Lower leg skin (tissue), 4 donors: ENCODE data around the gene COG2. TPM values are rescaled to one million over a fixed set of nuclear protein-coding genes. Genes with fewer than 3 reads are reported as not detected.
"Not testable (repeated sequence)": the region's sequence is repeated elsewhere in the genome, so short reads cannot be mapped to it uniquely, and the experiment has no call there.

Experiments
- DNase-seq, 2 donors: peaks; one replicate each; pipeline ENCODE4 v3.0.0-alpha.2; 2019; ENCODE audit warnings: low spot score in 2 of 2
- H3K4me3 ChIP-seq: fragments of 200-600 bp; sonication (generic); 2 replicates; pipeline ENCODE4 v1.5.1; 2017; ENCODE audit warnings: mild to moderate bottlenecking, low read depth; ENCODE audit not compliant: poor library complexity, severe bottlenecking
- CTCF ChIP-seq, 3 donors: fragments of 450-650 bp; IDR thresholded peaks; one replicate each; pipeline ENCODE4 v1.5.1; 2016; ENCODE audit warnings: antibody characterized with exemption in 3 of 3, mild to moderate bottlenecking in 3 of 3, moderate library complexity in 2 of 3
- POLR2A ChIP-seq, 2 donors: fragments of 450-650 bp; IDR thresholded peaks; one replicate each; pipeline ENCODE4 v1.6.1; 2016 to 2017; ENCODE audit warnings: antibody characterized with exemption in 2 of 2, mild to moderate bottlenecking in 1 of 2, moderate library complexity in 1 of 2
- WGBS, 2 donors: methylation state at CpG; one replicate each; pipeline ENCODE4 v1.1.5; 2018; 5-methylcytosine and 5-hydroxymethylcytosine counted together
- intact Hi-C: fragments of 100-400 bp; cut with DNase I; formaldehyde crosslinking; loops from one replicate; pipeline ENCODE4 v1.15.0; 2023; ENCODE audit warnings: low total_unique reads
- total RNA-seq, 4 donors: library from RNA; depleted of rRNA; stranded (reverse); fragments of >200 nt; gene quantifications; one replicate each; pipeline ENCODE4 v1.1.0, GENCODE V29; 2016

The COG2 gene
- total RNA-seq, 4 donors from 2014 or later = 16.9 to 25.4 (median 23.1) TPM

DNA sequence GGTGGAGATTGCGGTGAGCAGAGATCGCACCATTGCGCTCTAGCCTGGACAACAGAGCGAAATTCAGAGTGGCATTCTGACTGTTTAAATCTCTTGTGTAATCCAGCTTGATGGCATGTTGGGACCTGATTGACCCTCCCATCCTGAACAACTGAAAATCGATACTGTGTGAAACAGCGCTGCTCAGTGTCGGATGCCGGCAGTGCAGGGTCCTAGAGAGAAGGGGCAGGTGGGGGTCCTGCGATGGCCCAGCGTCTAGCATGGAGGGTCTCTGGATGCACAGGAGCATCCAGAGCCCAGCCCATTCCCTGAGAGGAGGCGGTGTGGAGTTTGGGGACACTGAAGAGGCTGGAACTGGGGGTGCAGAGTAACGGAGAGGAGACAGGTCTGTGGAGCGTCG, 55.8 kb downstream of the COG2 start:
- 89 to 92% methylated on average over 14 of the region's 14 CpGs for WGBS, 2 donors
- no peak for DNase-seq
- TF ChIP-seq POLR2A (IDR thresholded peaks at IDR 0.05) (no peak), CTCF (IDR thresholded peaks at IDR 0.05) (no peak)

DNA sequence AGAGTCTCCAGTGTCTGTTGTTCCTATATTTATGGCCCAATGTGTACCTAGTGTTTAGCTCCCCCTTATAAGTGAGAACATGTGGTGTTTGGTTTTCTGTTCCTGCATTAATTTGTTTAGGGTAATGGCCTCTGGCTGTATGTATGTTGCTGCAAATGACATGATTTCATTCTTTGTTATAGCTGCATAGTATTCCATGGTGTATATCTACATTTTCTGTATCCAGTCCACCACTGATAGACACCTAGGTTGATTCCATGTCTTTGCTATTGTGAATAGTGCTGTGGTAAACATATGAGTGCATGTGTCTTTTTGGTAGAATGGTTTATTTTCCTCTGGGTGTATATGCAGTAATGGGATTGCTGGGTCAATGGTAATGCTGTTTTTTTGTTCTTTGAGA, 56.7 kb downstream of the COG2 start:
- DNase-seq, H3K4me3 ChIP-seq, intact Hi-C loops: not testable (repeated sequence)

More for the DNA sequence above, 55.8 kb downstream of the COG2 start:
- H3K4me3 ChIP-seq = no peak overlapping the region
- intact Hi-C loops = no loop called here

DNA sequence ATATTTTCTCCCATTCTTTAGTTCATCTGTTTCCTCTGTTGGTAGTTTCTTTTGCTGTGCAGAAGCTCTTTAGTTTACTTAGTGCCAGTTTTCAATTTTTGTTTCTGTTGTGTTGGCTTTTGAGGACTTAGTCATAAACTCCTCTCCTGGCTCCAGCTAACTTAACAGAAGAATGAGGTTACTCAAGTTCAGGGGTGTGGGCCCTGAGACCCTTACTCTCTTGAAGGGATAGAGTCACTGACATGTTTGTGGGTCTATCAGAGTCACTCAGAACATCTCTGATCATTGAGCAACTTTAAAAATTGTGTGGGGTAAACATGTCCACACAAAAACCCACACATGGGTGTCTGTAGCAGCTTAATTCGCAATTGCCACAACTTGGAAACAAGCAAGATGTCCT, 57.4 kb downstream of the COG2 start:
- 89 to 94% methylated on average over 1 of the region's 1 CpG for WGBS, 2 donors
- DNase-seq = no peak
- TF ChIP-seq POLR2A (IDR thresholded peaks at IDR 0.05) = no peak
- no peak for TF ChIP-seq CTCF (IDR thresholded peaks at IDR 0.05)
- intact Hi-C loops = no loop called here
- no peak overlapping the region for H3K4me3 ChIP-seq

- H3K4me3 ChIP-seq = no peak overlapping the region
- intact Hi-C loops = no loop called here
- 91 to 92% methylated on average over 4 of the region's 4 CpGs for WGBS, 2 donors
- TF ChIP-seq CTCF (IDR thresholded peaks at IDR 0.05) (no peak), POLR2A (IDR thresholded peaks at IDR 0.05) (no peak)
- DNase-seq = no peak
Measured at GRCh38 chr1:230700132-230700531, 57.9 kb downstream of the COG2 start.

DNA sequence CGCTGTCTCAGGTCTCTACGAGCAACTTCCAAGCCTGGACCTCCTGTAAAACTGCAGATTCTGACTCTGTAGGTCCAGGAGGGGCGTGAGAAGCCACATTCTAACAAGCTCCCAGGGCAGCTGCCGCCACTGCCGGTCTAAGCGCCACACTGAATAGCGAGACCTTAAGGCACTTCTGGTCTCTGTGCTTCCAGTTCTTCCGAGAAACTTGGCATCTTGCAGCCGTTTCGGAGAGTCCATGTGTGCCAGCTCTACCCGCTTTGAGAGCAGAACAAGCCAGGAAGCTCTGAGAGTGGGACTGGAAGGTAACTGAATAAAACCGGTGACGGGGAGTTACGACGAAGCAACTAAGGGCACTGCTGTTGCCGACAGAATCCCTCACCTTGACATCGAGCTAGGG, 59.2 kb downstream of the COG2 start:
- no peak overlapping the region for H3K4me3 ChIP-seq
- no peak for TF ChIP-seq POLR2A (IDR thresholded peaks at IDR 0.05)
- TF ChIP-seq CTCF (IDR thresholded peaks at IDR 0.05) = no peak
- intact Hi-C loops = no loop called here
- no peak for DNase-seq
- WGBS, 2 donors = 86% methylated on average over 17 of the region's 17 CpGs

- no peak overlapping the region for H3K4me3 ChIP-seq
- DNase-seq = no peak
- intact Hi-C loops = no loop called here
- 86% methylated on average over 19 of the region's 19 CpGs for WGBS, 2 donors
- TF ChIP-seq CTCF (IDR thresholded peaks at IDR 0.05) = no peak
- no peak for TF ChIP-seq POLR2A (IDR thresholded peaks at IDR 0.05)
Measured at GRCh38 chr1:230701895-230702768, 59.9 kb downstream of the COG2 start.
